Rectal smooth muscle tissue (tissue), 1 donor: Measurements from ENCODE around the gene MMP11.
"Not testable (repeated sequence)": the region's sequence is repeated elsewhere in the genome, so short reads cannot be mapped to it uniquely, and the experiment has no call there.

Experiments used
- H3K27ac ChIP-seq: one replicate; pipeline ENCODE4 v1.7.0; 2013; ENCODE audit warnings: low read depth, low read length, inconsistent platforms
- H3K27me3 ChIP-seq: one replicate; pipeline ENCODE4 v1.7.0; 2013; ENCODE audit warnings: low read length; ENCODE audit not compliant: control insufficient read depth, insufficient read depth
- H3K36me3 ChIP-seq: one replicate; pipeline ENCODE4 v1.7.0; 2013; ENCODE audit warnings: low read length; ENCODE audit not compliant: control insufficient read depth, insufficient read depth
- H3K4me1 ChIP-seq: one replicate; pipeline ENCODE4 v1.7.0; 2013; ENCODE audit warnings: low read length; ENCODE audit not compliant: control insufficient read depth, insufficient read depth
- H3K4me3 ChIP-seq: one replicate; pipeline ENCODE4 v1.7.0; 2013; ENCODE audit warnings: low read length
- H3K9ac ChIP-seq: one replicate; pipeline ENCODE4 v1.7.0; 2013; ENCODE audit warnings: low read length

The MMP11 gene

GRCh38 chr22:23772649-23773473 lies at the start of gene MMP11:
MMP11 (plus strand) TSS chr22:23772849; CDS start chr22:23772871, 22 bp downstream.
- Histone ChIP-seq H3K36me3 (no peaks in the 10 kb centered on the region), H3K4me1 (peaks cover 21% of the 10 kb centered on the region), H3K9ac (peak within 1 kb of the TSS; percentile 43), H3K27ac (peak within 1 kb of the TSS; percentile 77), H3K4me3 (peak within 1 kb of the TSS; percentile 64), H3K27me3 (no peaks in the 10 kb centered on the region)

- H3K9ac ChIP-seq, H3K4me1 ChIP-seq, H3K36me3 ChIP-seq, H3K27me3 ChIP-seq, H3K4me3 ChIP-seq, H3K27ac ChIP-seq: not testable (repeated sequence)
Observed at GRCh38 chr22:23728108-23728507, 44.5 kb upstream of the MMP11 start.

- H3K36me3 ChIP-seq = peaks cover 6% of the 10 kb centered on the region
- H3K9ac ChIP-seq = no peak overlapping the region
- no peaks in the 10 kb centered on the region for H3K27me3 ChIP-seq
- no peaks in the 10 kb centered on the region for H3K4me1 ChIP-seq
- no peak overlapping the region for H3K4me3 ChIP-seq
- no peak overlapping the region for H3K27ac ChIP-seq
Observed at GRCh38 chr22:23737696-23738095, 35.0 kb upstream of the MMP11 start.

- Histone ChIP-seq H3K27ac (no peak overlapping the region), H3K36me3 (peaks cover 26% of the 10 kb centered on the region)
Observed at GRCh38 chr22:23742505-23743264, 30.0 kb upstream of the MMP11 start.

GRCh38 chr22:23743303-23743705 lies 29.3 kb upstream of the MMP11 start:
- H3K9ac ChIP-seq = no peak overlapping the region
- H3K36me3 ChIP-seq = peaks cover 26% of the 10 kb centered on the region
- H3K27me3 ChIP-seq = no peaks in the 10 kb centered on the region
- no peak overlapping the region for H3K27ac ChIP-seq
- H3K4me3 ChIP-seq = no peak overlapping the region
- no peaks in the 10 kb centered on the region for H3K4me1 ChIP-seq

More at GRCh38 chr22:23742505-23743264, 30.0 kb upstream of the MMP11 start:
- Histone ChIP-seq H3K4me3 (no peak overlapping the region), H3K27me3 (no peaks in the 10 kb centered on the region), H3K4me1 (no peaks in the 10 kb centered on the region), H3K9ac (no peak overlapping the region)

- Histone ChIP-seq H3K9ac (no peak overlapping the region), H3K4me3 (no peak overlapping the region), H3K27me3 (no peaks in the 10 kb centered on the region), H3K27ac (no peak overlapping the region), H3K36me3 (peaks cover 26% of the 10 kb centered on the region), H3K4me1 (no peaks in the 10 kb centered on the region)
Observed at GRCh38 chr22:23744001-23744400, 28.6 kb upstream of the MMP11 start.

GRCh38 chr22:23744485-23744884 lies 28.2 kb upstream of the MMP11 start:
- no peak overlapping the region for H3K27ac ChIP-seq

GRCh38 chr22:23745791-23746190 lies 26.9 kb upstream of the MMP11 start:
- Histone ChIP-seq H3K36me3 (peaks cover 26% of the 10 kb centered on the region), H3K27me3 (no peaks in the 10 kb centered on the region), H3K4me1 (no peaks in the 10 kb centered on the region), H3K9ac (no peak overlapping the region), H3K27ac (no peak overlapping the region), H3K4me3 (no peak overlapping the region)

More at GRCh38 chr22:23744485-23744884, 28.2 kb upstream of the MMP11 start:
- H3K9ac ChIP-seq = no peak overlapping the region
- H3K4me1 ChIP-seq = no peaks in the 10 kb centered on the region
- no peak overlapping the region for H3K4me3 ChIP-seq
- peaks cover 26% of the 10 kb centered on the region for H3K36me3 ChIP-seq
- no peaks in the 10 kb centered on the region for H3K27me3 ChIP-seq

- Histone ChIP-seq H3K9ac (no peak overlapping the region), H3K27ac (no peak overlapping the region), H3K4me1 (no peaks in the 10 kb centered on the region), H3K4me3 (peak overlapping the region; percentile 82), H3K27me3 (no peaks in the 10 kb centered on the region), H3K36me3 (peaks cover 2% of the 10 kb centered on the region)
Observed at GRCh38 chr22:23749841-23750301, 22.8 kb upstream of the MMP11 start.

- peak overlapping the region; percentile 82 for H3K4me3 ChIP-seq
- no peak overlapping the region for H3K9ac ChIP-seq
- H3K36me3 ChIP-seq = no peaks in the 10 kb centered on the region
- no peaks in the 10 kb centered on the region for H3K4me1 ChIP-seq
- H3K27ac ChIP-seq = peak overlapping the region; percentile 78
- H3K27me3 ChIP-seq = no peaks in the 10 kb centered on the region
Observed at GRCh38 chr22:23750367-23750713, 22.3 kb upstream of the MMP11 start.

GRCh38 chr22:23750714-23751440 lies 21.8 kb upstream of the MMP11 start, which contains the start of gene ZNF70:
ZNF70 (minus strand) TSS chr22:23751112; CDS start chr22:23745140, 5,972 bp downstream.
- H3K36me3 ChIP-seq = no peaks in the 10 kb centered on the region
- peak within 1 kb of the TSS; percentile 78 for H3K27ac ChIP-seq
- peak within 1 kb of the TSS; percentile 10 for H3K9ac ChIP-seq
- H3K4me1 ChIP-seq = no peaks in the 10 kb centered on the region
- peak within 1 kb of the TSS; percentile 82 for H3K4me3 ChIP-seq
- H3K27me3 ChIP-seq = no peaks in the 10 kb centered on the region

GRCh38 chr22:23751441-23751996 lies 21.1 kb upstream of the MMP11 start:
- Histone ChIP-seq H3K4me1 (no peaks in the 10 kb centered on the region), H3K27me3 (no peaks in the 10 kb centered on the region)

More at GRCh38 chr22:23751441-23751996, 21.1 kb upstream of the MMP11 start:
- Histone ChIP-seq H3K27ac (peak overlapping the region; percentile 78), H3K4me3 (peak overlapping the region; percentile 64), H3K9ac (peak overlapping the region; percentile 10), H3K36me3 (no peaks in the 10 kb centered on the region)
